H9 (cell line): ENCODE results near the gene TMEM167B. TPM values are rescaled to one million over a fixed set of nuclear protein-coding genes. Genes with fewer than 3 reads are reported as not detected.

Experiments used
- DNase-seq: peaks from one replicate; pipeline ENCODE4 v3.0.0-alpha.2; 2017
- H2AFZ ChIP-seq: one replicate; pipeline ENCODE4 v1.6.1; 2013; ENCODE audit warnings: mild to moderate bottlenecking, low read length, control low read depth, moderate library complexity
- H2AK5ac ChIP-seq: 2 replicates; pipeline ENCODE4 v1.6.1; 2013; ENCODE audit warnings: low read length, control low read depth, mixed read lengths; ENCODE audit not compliant: insufficient read length
- H2BK120ac ChIP-seq: one replicate; pipeline ENCODE4 v1.6.1; 2013; ENCODE audit warnings: low read depth, mild to moderate bottlenecking, low read length, control low read depth, inconsistent platforms; ENCODE audit not compliant: poor library complexity, severe bottlenecking
- H2BK12ac ChIP-seq: 2 replicates; pipeline ENCODE4 v1.6.1; 2013; ENCODE audit warnings: low read length, control low read depth, mixed read lengths, low read depth; ENCODE audit not compliant: insufficient read length
- H2BK15ac ChIP-seq: 2 replicates; pipeline ENCODE4 v1.6.1; 2013; ENCODE audit warnings: low read depth, low read length, control low read depth
- H2BK20ac ChIP-seq: one replicate; pipeline ENCODE4 v1.6.1; 2013; ENCODE audit warnings: low read depth, mild to moderate bottlenecking, low read length, control low read depth, inconsistent platforms; ENCODE audit not compliant: poor library complexity, severe bottlenecking
- H2BK5ac ChIP-seq: 2 replicates; pipeline ENCODE4 v1.6.1; 2013; ENCODE audit warnings: low read length, control low read depth, mixed read lengths; ENCODE audit not compliant: insufficient read length
- H3K14ac ChIP-seq: 2 replicates; pipeline ENCODE4 v1.6.1; 2013; ENCODE audit warnings: low read length, control low read depth; ENCODE audit not compliant: insufficient read depth
- H3K18ac ChIP-seq: 2 replicates; pipeline ENCODE4 v1.6.1; 2013; ENCODE audit warnings: low read depth, mild to moderate bottlenecking, mixed read lengths, low read length, control low read depth; ENCODE audit not compliant: insufficient read length
- H3K23ac ChIP-seq: 2 replicates; pipeline ENCODE4 v1.6.1; 2013; ENCODE audit warnings: low read length, control low read depth, mixed read lengths, low read depth; ENCODE audit not compliant: insufficient read length
- H3K23me2 ChIP-seq: 2 replicates; pipeline ENCODE4 v1.6.1; 2013; ENCODE audit warnings: low read depth, mild to moderate bottlenecking, mixed read lengths, low read length, control low read depth; ENCODE audit not compliant: insufficient read length, poor library complexity, severe bottlenecking
- H3K27ac ChIP-seq: 2 replicates; pipeline ENCODE4 v1.5.1; 2013; ENCODE audit warnings: low read length, control low read depth, mixed read lengths, low read depth; ENCODE audit not compliant: insufficient read length
- H3K27me3 ChIP-seq: 2 replicates; pipeline ENCODE4 v1.6.1; 2013; ENCODE audit warnings: low read length, control low read depth, inconsistent platforms; ENCODE audit not compliant: insufficient read depth
- H3K4ac ChIP-seq: 2 replicates; pipeline ENCODE4 v1.6.1; 2013; ENCODE audit warnings: low read depth, mild to moderate bottlenecking, control low read depth, inconsistent platforms, low read length, moderate library complexity
- H3K4me1 ChIP-seq: 2 replicates; pipeline ENCODE4 v1.6.1; 2013; ENCODE audit warnings: low read length, control low read depth, inconsistent platforms; ENCODE audit not compliant: insufficient read depth
- H3K4me2 ChIP-seq: 2 replicates; pipeline ENCODE4 v1.6.1; 2013; ENCODE audit warnings: low read length, control low read depth, mixed read lengths; ENCODE audit not compliant: insufficient read length, insufficient read depth
- H3K56ac ChIP-seq: 2 replicates; pipeline ENCODE4 v1.6.1; 2013; ENCODE audit warnings: low read depth, mild to moderate bottlenecking, mixed read lengths, low read length, control low read depth; ENCODE audit not compliant: insufficient read length
- H3K79me1 ChIP-seq: 2 replicates; pipeline ENCODE4 v1.6.1; 2013; ENCODE audit warnings: low read depth, mild to moderate bottlenecking, moderate library complexity, low read length, control low read depth, inconsistent platforms; ENCODE audit not compliant: insufficient read depth, poor library complexity, severe bottlenecking
- H3K79me2 ChIP-seq: 2 replicates; pipeline ENCODE4 v1.6.1; 2013; ENCODE audit warnings: low read length, control low read depth, inconsistent platforms; ENCODE audit not compliant: insufficient read depth
- H3K9ac ChIP-seq: 2 replicates; pipeline ENCODE4 v1.6.1; 2013; ENCODE audit warnings: low read length, control low read depth, mixed read lengths; ENCODE audit not compliant: insufficient read length; ENCODE audit errors: extremely low read depth
- H3K9me3 ChIP-seq: one replicate; pipeline ENCODE4 v1.6.1; 2013; ENCODE audit warnings: low read depth, low read length, inconsistent platforms; ENCODE audit not compliant: control insufficient read depth
- H3T11ph ChIP-seq: one replicate; pipeline ENCODE4 v1.6.1; 2013; ENCODE audit warnings: mild to moderate bottlenecking, low read length, control low read depth, inconsistent platforms
- H4K20me1 ChIP-seq: one replicate; pipeline ENCODE4 v1.6.1; 2013; ENCODE audit not compliant: control insufficient read depth, insufficient read length, insufficient read depth
- H4K5ac ChIP-seq: 2 replicates; pipeline ENCODE4 v1.6.1; 2013; ENCODE audit warnings: low read depth, mild to moderate bottlenecking, mixed read lengths, low read length, control low read depth; ENCODE audit not compliant: insufficient read length
- H4K8ac ChIP-seq: replicated peaks from 2 replicates; pipeline ENCODE4 v1.6.1; 2013; ENCODE audit warnings: low read length, control low read depth, mixed read lengths, low read depth; ENCODE audit not compliant: insufficient read length
- H4K91ac ChIP-seq: 2 replicates; pipeline ENCODE4 v1.6.1; 2013; ENCODE audit warnings: low read depth, mild to moderate bottlenecking, moderate library complexity, mixed read lengths, low read length, control low read depth; ENCODE audit not compliant: insufficient read length
- H3K27ac Mint-ChIP-seq, 3 experiments: 2 replicates in 2 of 3; 3 replicates in 1 of 3; pipeline ENCODE4 v1.8.0; 2020 to 2021; ENCODE audit warnings: mixed read lengths in 3 of 3, mild to moderate bottlenecking in 1 of 3, moderate library complexity in 1 of 3
- H3K27me3 Mint-ChIP-seq: 2 replicates; pipeline ENCODE4 v1.8.0; 2021; ENCODE audit warnings: low read depth, mild to moderate bottlenecking, moderate library complexity, mixed read lengths
- H3K36me3 Mint-ChIP-seq, 3 experiments: 2 replicates in 2 of 3; 3 replicates in 1 of 3; pipeline ENCODE4 v1.8.0; 2020 to 2021; ENCODE audit warnings: low read depth in 3 of 3, mixed read lengths in 3 of 3; ENCODE audit not compliant: insufficient read depth in 1 of 3
- H3K4me1 Mint-ChIP-seq, 2 experiments: 2 replicates each; pipeline ENCODE4 v1.8.0; 2020; ENCODE audit warnings: mixed read lengths in 2 of 2
- H3K4me3 Mint-ChIP-seq, 2 experiments: 2 replicates in 1 of 2; 3 replicates in 1 of 2; pipeline ENCODE4 v1.8.0; 2020 to 2021; ENCODE audit warnings: mild to moderate bottlenecking in 2 of 2, mixed read lengths in 2 of 2, moderate library complexity in 1 of 2
- H3K9me3 Mint-ChIP-seq, 2 experiments: 2 replicates in 1 of 2; 3 replicates in 1 of 2; pipeline ENCODE4 v1.8.0; 2020; ENCODE audit warnings: mild to moderate bottlenecking in 2 of 2, mixed read lengths in 2 of 2, moderate library complexity in 1 of 2
- CTCF ChIP-seq: fragments of 200-600 bp; sonication (generic); conservative IDR thresholded peaks from 3 replicates; pipeline ENCODE4 v1.8.0; 2021; ENCODE audit warnings: antibody characterized with exemption, mild to moderate bottlenecking
- WGBS: extraction: QIAGEN DNeasy Blood & Tissue Kit; methylation state at CpG from one replicate; pipeline ENCODE4 v1.1.7; 2013; ENCODE audit warnings: missing lambda C conversion rate, low lambda C conversion rate, mixed read lengths; ENCODE audit not compliant: insufficient read length; ENCODE audit errors: extremely low coverage; 5-methylcytosine and 5-hydroxymethylcytosine counted together
- total RNA-seq: library from RNA; stranded (reverse); gene quantifications from 2 replicates; pipeline ENCODE4 v1.2.1, GENCODE V29; 2021

The TMEM167B gene
- total RNA-seq, 1 experiment from 2014 or later = 13.9 TPM

DNA sequence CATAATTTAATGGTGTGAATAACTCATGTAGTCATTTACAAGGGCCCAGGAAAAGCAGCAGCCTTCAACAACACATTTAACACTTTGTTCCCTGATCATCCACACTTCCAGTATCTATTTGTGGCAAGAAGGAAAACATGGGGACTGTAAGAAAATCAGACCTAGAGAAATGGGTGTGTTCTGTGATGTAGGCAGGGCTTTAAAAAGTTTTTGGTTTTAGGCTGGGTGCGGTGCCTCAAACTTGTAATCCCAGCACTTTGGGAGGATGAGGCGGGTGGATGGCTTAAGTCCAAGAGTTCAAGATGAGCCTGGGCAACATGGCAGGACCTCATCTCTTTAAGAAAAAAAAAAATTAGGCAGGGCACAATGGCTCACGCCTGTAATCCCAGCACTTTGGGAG is 34.5 kb upstream of the TMEM167B start:
- no peaks in the 10 kb centered on the region for H3K23me2 ChIP-seq
- H3K18ac ChIP-seq = no peak overlapping the region
- H2BK15ac ChIP-seq = no peak overlapping the region
- no peak overlapping the region for H2BK20ac ChIP-seq
- H4K5ac ChIP-seq = no peak overlapping the region
- H3K9me3 Mint-ChIP-seq = peaks cover 4 to 5% of the 10 kb centered on the region in 2 experiments; a peak in 4 of 5 replicates
- H2AFZ ChIP-seq = no peak overlapping the region
- H3K56ac ChIP-seq = no peak overlapping the region
- H3K27me3 ChIP-seq = no peaks in the 10 kb centered on the region
- no peak overlapping the region for H3K27ac ChIP-seq
- WGBS = no CpG with 5 or more reads among the region's 3 CpGs
- no peak overlapping the region for H3T11ph ChIP-seq
- H3K4me2 ChIP-seq = no peak overlapping the region
- H3K27ac Mint-ChIP-seq = no peak overlapping the region
- no peaks in the 10 kb centered on the region for H3K79me2 ChIP-seq
- no peak overlapping the region for H3K23ac ChIP-seq
- no peak for DNase-seq
- no peak overlapping the region for H3K9ac ChIP-seq
- no peak overlapping the region for H3K4me3 Mint-ChIP-seq
- no peak overlapping the region for H2BK5ac ChIP-seq
- no peak overlapping the region for H2AK5ac ChIP-seq
- no peaks in the 10 kb centered on the region for H3K9me3 ChIP-seq
- no peak overlapping the region for H3K4ac ChIP-seq
- H3K79me1 ChIP-seq = no peaks in the 10 kb centered on the region
- no peaks in the 10 kb centered on the region for H3K36me3 Mint-ChIP-seq
- H4K91ac ChIP-seq = no peak overlapping the region
- TF ChIP-seq CTCF = no peak
- H4K20me1 ChIP-seq = no peaks in the 10 kb centered on the region
- no peak overlapping the region for H2BK120ac ChIP-seq
- H3K4me1 ChIP-seq = no peaks in the 10 kb centered on the region
- no peak overlapping the region for H3K14ac ChIP-seq
- no peaks in the 10 kb centered on the region for H3K27me3 Mint-ChIP-seq
- no peak overlapping the region for H2BK12ac ChIP-seq
- no peaks in the 10 kb centered on the region for H3K4me1 Mint-ChIP-seq
- H4K8ac ChIP-seq = no peak overlapping the region
